ENCODE results near the gene LY6G6D. TPM values are rescaled to one million over a fixed set of nuclear protein-coding genes. Genes with fewer than 3 reads are reported as not detected.
A peak's percentile ranks its signal among the peaks of the same experiment; 100 is the strongest.

The LY6G6D gene
- total RNA-seq, 1 experiment from 2014 or later: not detected

DNA sequence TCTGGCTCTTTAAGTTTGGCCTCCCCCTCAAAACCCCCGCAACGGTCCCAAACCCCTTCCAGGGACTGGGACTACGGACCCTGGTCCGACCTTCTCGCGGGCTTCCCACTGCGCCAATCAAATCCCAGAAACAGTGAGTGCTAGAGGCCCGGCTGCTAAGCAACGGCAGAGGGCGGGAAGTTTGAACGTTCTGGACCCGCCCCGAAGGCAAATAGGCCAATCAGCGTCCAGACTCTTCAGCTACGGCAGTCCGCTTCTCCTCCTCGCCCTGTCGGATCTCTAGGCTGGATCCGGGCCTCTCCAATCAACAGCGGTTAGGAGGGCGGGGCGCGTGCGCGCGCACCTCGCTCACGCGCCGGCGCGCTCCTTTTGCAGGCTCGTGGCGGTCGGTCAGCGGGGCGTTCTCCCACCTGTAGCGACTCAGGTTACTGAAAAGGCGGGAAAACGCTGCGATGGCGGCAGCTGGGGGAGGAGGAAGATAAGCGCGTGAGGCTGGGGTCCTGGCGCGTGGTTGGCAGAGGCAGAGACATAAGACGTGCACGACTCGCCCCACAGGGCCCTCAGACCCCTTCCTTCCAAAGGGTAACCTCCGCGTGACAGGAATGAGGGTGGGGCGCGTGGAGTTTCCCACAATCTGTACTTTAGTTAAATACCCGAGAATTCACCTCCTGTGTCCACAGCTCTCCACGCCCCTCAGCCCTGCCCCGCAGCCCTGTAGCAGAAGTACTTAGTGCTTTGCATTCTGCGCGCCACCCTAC, 24.7 kb downstream of the LY6G6D start, which contains the start of gene MSH5 (continued):
- 0 out of 2 replicates have a peak, but pooled peaks have one; percentile 40 for TF ChIP-seq IRF2 (CRISPR knock-in tag; IDR thresholded peaks at IDR 0.05; ENCODE audit: borderline replicate concordance, low read depth)
- TF ChIP-seq, protein P1, sequence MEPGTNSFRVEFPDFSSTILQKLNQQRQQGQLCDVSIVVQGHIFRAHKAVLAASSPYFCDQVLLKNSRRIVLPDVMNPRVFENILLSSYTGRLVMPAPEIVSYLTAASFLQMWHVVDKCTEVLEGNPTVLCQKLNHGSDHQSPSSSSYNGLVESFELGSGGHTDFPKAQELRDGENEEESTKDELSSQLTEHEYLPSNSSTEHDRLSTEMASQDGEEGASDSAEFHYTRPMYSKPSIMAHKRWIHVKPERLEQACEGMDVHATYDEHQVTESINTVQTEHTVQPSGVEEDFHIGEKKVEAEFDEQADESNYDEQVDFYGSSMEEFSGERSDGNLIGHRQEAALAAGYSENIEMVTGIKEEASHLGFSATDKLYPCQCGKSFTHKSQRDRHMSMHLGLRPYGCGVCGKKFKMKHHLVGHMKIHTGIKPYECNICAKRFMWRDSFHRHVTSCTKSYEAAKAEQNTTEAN (CRISPR knock-in tag; IDR thresholded peaks at IDR 0.05): peak; percentile 98
- TF ChIP-seq, protein P2, sequence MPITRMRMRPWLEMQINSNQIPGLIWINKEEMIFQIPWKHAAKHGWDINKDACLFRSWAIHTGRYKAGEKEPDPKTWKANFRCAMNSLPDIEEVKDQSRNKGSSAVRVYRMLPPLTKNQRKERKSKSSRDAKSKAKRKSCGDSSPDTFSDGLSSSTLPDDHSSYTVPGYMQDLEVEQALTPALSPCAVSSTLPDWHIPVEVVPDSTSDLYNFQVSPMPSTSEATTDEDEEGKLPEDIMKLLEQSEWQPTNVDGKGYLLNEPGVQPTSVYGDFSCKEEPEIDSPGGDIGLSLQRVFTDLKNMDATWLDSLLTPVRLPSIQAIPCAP (CRISPR knock-in tag; IDR thresholded peaks at IDR 0.05): peak; percentile 88; the same call in 1 of the 2 replicates
- TF ChIP-seq NR2C2 (CRISPR knock-in tag; IDR thresholded peaks at IDR 0.05): peak; percentile 66; the same call in 1 of the 2 replicates
- TF ChIP-seq TCF7 (CRISPR knock-in tag; IDR thresholded peaks at IDR 0.05; ENCODE audit: low read depth): peak; percentile 85; the same call in 1 of the 2 replicates
- TF ChIP-seq, protein P3, sequence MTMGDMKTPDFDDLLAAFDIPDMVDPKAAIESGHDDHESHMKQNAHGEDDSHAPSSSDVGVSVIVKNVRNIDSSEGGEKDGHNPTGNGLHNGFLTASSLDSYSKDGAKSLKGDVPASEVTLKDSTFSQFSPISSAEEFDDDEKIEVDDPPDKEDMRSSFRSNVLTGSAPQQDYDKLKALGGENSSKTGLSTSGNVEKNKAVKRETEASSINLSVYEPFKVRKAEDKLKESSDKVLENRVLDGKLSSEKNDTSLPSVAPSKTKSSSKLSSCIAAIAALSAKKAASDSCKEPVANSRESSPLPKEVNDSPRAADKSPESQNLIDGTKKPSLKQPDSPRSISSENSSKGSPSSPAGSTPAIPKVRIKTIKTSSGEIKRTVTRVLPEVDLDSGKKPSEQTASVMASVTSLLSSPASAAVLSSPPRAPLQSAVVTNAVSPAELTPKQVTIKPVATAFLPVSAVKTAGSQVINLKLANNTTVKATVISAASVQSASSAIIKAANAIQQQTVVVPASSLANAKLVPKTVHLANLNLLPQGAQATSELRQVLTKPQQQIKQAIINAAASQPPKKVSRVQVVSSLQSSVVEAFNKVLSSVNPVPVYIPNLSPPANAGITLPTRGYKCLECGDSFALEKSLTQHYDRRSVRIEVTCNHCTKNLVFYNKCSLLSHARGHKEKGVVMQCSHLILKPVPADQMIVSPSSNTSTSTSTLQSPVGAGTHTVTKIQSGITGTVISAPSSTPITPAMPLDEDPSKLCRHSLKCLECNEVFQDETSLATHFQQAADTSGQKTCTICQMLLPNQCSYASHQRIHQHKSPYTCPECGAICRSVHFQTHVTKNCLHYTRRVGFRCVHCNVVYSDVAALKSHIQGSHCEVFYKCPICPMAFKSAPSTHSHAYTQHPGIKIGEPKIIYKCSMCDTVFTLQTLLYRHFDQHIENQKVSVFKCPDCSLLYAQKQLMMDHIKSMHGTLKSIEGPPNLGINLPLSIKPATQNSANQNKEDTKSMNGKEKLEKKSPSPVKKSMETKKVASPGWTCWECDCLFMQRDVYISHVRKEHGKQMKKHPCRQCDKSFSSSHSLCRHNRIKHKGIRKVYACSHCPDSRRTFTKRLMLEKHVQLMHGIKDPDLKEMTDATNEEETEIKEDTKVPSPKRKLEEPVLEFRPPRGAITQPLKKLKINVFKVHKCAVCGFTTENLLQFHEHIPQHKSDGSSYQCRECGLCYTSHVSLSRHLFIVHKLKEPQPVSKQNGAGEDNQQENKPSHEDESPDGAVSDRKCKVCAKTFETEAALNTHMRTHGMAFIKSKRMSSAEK (CRISPR knock-in tag; IDR thresholded peaks at IDR 0.05; ENCODE audit: borderline replicate concordance): no peak
- TF ChIP-seq EMX1 (CRISPR knock-in tag; IDR thresholded peaks at IDR 0.05): no peak
- TF ChIP-seq ESRRA (CRISPR knock-in tag; IDR thresholded peaks at IDR 0.05; ENCODE audit: borderline replicate concordance): peak; percentile 92
- TF ChIP-seq ZNF138 (CRISPR knock-in tag; conservative IDR thresholded peaks at IDR 0.05): no peak
- no peak for TF ChIP-seq ZNF423 (CRISPR knock-in tag; IDR thresholded peaks at IDR 0.05)
- peak; percentile 87 for TF ChIP-seq SMAD4 (CRISPR knock-in tag; IDR thresholded peaks at IDR 0.05)
- TF ChIP-seq, protein P4, sequence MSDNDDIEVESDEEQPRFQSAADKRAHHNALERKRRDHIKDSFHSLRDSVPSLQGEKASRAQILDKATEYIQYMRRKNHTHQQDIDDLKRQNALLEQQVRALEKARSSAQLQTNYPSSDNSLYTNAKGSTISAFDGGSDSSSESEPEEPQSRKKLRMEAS (CRISPR knock-in tag; IDR thresholded peaks at IDR 0.05): peak; percentile 99
- TF ChIP-seq, protein P5, sequence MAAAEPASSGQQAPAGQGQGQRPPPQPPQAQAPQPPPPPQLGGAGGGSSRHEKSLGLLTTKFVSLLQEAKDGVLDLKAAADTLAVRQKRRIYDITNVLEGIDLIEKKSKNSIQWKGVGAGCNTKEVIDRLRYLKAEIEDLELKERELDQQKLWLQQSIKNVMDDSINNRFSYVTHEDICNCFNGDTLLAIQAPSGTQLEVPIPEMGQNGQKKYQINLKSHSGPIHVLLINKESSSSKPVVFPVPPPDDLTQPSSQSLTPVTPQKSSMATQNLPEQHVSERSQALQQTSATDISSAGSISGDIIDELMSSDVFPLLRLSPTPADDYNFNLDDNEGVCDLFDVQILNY (CRISPR knock-in tag; IDR thresholded peaks at IDR 0.05): peak; percentile 100
- TF ChIP-seq, protein P6, sequence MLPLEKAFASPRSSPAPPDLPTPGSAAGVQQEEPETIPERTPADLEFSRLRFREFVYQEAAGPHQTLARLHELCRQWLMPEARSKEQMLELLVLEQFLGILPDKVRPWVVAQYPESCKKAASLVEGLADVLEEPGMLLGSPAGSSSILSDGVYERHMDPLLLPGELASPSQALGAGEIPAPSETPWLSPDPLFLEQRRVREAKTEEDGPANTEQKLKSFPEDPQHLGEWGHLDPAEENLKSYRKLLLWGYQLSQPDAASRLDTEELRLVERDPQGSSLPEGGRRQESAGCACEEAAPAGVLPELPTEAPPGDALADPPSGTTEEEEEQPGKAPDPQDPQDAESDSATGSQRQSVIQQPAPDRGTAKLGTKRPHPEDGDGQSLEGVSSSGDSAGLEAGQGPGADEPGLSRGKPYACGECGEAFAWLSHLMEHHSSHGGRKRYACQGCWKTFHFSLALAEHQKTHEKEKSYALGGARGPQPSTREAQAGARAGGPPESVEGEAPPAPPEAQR (CRISPR knock-in tag; IDR thresholded peaks at IDR 0.05): no peak
- TF ChIP-seq CREM (CRISPR knock-in tag; IDR thresholded peaks at IDR 0.05): peak; percentile 87
- TF ChIP-seq NFE2L1 (CRISPR knock-in tag; IDR thresholded peaks at IDR 0.05): peak; percentile 99
- TF ChIP-seq, protein P7, sequence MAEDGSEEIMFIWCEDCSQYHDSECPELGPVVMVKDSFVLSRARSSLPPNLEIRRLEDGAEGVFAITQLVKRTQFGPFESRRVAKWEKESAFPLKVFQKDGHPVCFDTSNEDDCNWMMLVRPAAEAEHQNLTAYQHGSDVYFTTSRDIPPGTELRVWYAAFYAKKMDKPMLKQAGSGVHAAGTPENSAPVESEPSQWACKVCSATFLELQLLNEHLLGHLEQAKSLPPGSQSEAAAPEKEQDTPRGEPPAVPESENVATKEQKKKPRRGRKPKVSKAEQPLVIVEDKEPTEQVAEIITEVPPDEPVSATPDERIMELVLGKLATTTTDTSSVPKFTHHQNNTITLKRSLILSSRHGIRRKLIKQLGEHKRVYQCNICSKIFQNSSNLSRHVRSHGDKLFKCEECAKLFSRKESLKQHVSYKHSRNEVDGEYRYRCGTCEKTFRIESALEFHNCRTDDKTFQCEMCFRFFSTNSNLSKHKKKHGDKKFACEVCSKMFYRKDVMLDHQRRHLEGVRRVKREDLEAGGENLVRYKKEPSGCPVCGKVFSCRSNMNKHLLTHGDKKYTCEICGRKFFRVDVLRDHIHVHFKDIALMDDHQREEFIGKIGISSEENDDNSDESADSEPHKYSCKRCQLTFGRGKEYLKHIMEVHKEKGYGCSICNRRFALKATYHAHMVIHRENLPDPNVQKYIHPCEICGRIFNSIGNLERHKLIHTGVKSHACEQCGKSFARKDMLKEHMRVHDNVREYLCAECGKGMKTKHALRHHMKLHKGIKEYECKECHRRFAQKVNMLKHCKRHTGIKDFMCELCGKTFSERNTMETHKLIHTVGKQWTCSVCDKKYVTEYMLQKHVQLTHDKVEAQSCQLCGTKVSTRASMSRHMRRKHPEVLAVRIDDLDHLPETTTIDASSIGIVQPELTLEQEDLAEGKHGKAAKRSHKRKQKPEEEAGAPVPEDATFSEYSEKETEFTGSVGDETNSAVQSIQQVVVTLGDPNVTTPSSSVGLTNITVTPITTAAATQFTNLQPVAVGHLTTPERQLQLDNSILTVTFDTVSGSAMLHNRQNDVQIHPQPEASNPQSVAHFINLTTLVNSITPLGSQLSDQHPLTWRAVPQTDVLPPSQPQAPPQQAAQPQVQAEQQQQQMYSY (CRISPR knock-in tag; IDR thresholded peaks at IDR 0.05): peak; percentile 61
- peak; percentile 87 for TF ChIP-seq NFYB (CRISPR knock-in tag; conservative IDR thresholded peaks at IDR 0.05; ENCODE audit: low read depth)
- peak; percentile 79 for TF ChIP-seq GABPB1 (CRISPR knock-in tag; IDR thresholded peaks at IDR 0.05)
- TF ChIP-seq, protein P8, sequence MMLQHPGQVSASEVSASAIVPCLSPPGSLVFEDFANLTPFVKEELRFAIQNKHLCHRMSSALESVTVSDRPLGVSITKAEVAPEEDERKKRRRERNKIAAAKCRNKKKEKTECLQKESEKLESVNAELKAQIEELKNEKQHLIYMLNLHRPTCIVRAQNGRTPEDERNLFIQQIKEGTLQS (CRISPR knock-in tag; conservative IDR thresholded peaks at IDR 0.05): peak; percentile 58; the same call in 1 of the 2 replicates
- no peak for TF ChIP-seq ELF4 (CRISPR knock-in tag; IDR thresholded peaks at IDR 0.05; ENCODE audit: low read depth)
- TF ChIP-seq TEAD1 (CRISPR knock-in tag; IDR thresholded peaks at IDR 0.05): peak; percentile 98
- peak; percentile 68; the same call in 1 of the 2 replicates for TF ChIP-seq RELA (CRISPR knock-in tag; IDR thresholded peaks at IDR 0.05; ENCODE audit: borderline replicate concordance)
- no peak for TF ChIP-seq NFATC4 (CRISPR knock-in tag; IDR thresholded peaks at IDR 0.05)
- peak; percentile 27; the same call in 1 of the 2 replicates for TF ChIP-seq ATF1 (CRISPR knock-in tag; IDR thresholded peaks at IDR 0.05)
- peak; percentile 95 for TF ChIP-seq FOXK1 (CRISPR knock-in tag; IDR thresholded peaks at IDR 0.05)
- TF ChIP-seq MYBL2 (CRISPR knock-in tag; IDR thresholded peaks at IDR 0.05): peak; percentile 99

Data from WTC11 (cell line).